ENCODE data around the gene TSPAN31.

The TSPAN31 gene

GRCh38 chr12:57722716-57723629 lies 21.9 kb upstream of the TSPAN31 start:
- Histone ChIP-seq H3K27me3 (replicated peaks; ENCODE audit: control insufficient read depth, insufficient read depth, low read length, poor library complexity, severe bottlenecking) (no peaks in the 10 kb centered on the region), H3K4me1 (ENCODE audit: control insufficient read depth, insufficient read depth, low read length, poor library complexity, severe bottlenecking) (no peaks in the 10 kb centered on the region), H3K27ac (ENCODE audit: insufficient read depth, low read length, poor library complexity, severe bottlenecking) (no peak overlapping the region), H3K36me3 (ENCODE audit: control insufficient read depth, insufficient read depth, low read length) (peaks cover 61% of the 10 kb centered on the region), H3K4me3 (ENCODE audit: insufficient read depth, low read depth, low read length, poor library complexity, severe bottlenecking) (no peak overlapping the region), H3K9me3 (ENCODE audit: control insufficient read depth, low read length) (no peaks in the 10 kb centered on the region)
- no peak for DNase-seq

- DNase-seq: no peak
- Histone ChIP-seq H3K27me3 (replicated peaks; ENCODE audit: control insufficient read depth, insufficient read depth, low read length, poor library complexity, severe bottlenecking) (no peaks in the 10 kb centered on the region), H3K27ac (ENCODE audit: insufficient read depth, low read length, poor library complexity, severe bottlenecking) (no peak overlapping the region), H3K4me1 (ENCODE audit: control insufficient read depth, insufficient read depth, low read length, poor library complexity, severe bottlenecking) (no peaks in the 10 kb centered on the region), H3K4me3 (ENCODE audit: insufficient read depth, low read depth, low read length, poor library complexity, severe bottlenecking) (no peak overlapping the region), H3K9me3 (ENCODE audit: control insufficient read depth, low read length) (no peaks in the 10 kb centered on the region), H3K36me3 (ENCODE audit: control insufficient read depth, insufficient read depth, low read length) (peaks cover 61% of the 10 kb centered on the region)
These were observed 21.2 kb upstream of the TSPAN31 start for GRCh38 chr12:57723630-57723962.

- no peak overlapping the region for H3K27ac ChIP-seq (ENCODE audit: insufficient read depth, low read length, poor library complexity, severe bottlenecking)
- no peak overlapping the region for H3K4me3 ChIP-seq (ENCODE audit: insufficient read depth, low read depth, low read length, poor library complexity, severe bottlenecking)
- H3K9me3 ChIP-seq (ENCODE audit: control insufficient read depth, low read length): no peaks in the 10 kb centered on the region
- no peaks in the 10 kb centered on the region for H3K4me1 ChIP-seq (ENCODE audit: control insufficient read depth, insufficient read depth, low read length, poor library complexity, severe bottlenecking)
- DNase-seq: no peak
- H3K27me3 ChIP-seq (replicated peaks; ENCODE audit: control insufficient read depth, insufficient read depth, low read length, poor library complexity, severe bottlenecking): no peaks in the 10 kb centered on the region
- peaks cover 59% of the 10 kb centered on the region for H3K36me3 ChIP-seq (ENCODE audit: control insufficient read depth, insufficient read depth, low read length)
These were observed 20.6 kb upstream of the TSPAN31 start for GRCh38 chr12:57724003-57724935.

- no peak for DNase-seq
- Histone ChIP-seq H3K27ac (ENCODE audit: insufficient read depth, low read length, poor library complexity, severe bottlenecking) (no peak overlapping the region), H3K4me3 (ENCODE audit: insufficient read depth, low read depth, low read length, poor library complexity, severe bottlenecking) (no peak overlapping the region), H3K4me1 (ENCODE audit: control insufficient read depth, insufficient read depth, low read length, poor library complexity, severe bottlenecking) (no peaks in the 10 kb centered on the region), H3K36me3 (ENCODE audit: control insufficient read depth, insufficient read depth, low read length) (peaks cover 59% of the 10 kb centered on the region), H3K27me3 (replicated peaks; ENCODE audit: control insufficient read depth, insufficient read depth, low read length, poor library complexity, severe bottlenecking) (no peaks in the 10 kb centered on the region), H3K9me3 (ENCODE audit: control insufficient read depth, low read length) (no peaks in the 10 kb centered on the region)
These were observed 19.7 kb upstream of the TSPAN31 start for GRCh38 chr12:57724936-57725740.

GRCh38 chr12:57725851-57726150 lies 19.0 kb upstream of the TSPAN31 start:
- no peaks in the 10 kb centered on the region for H3K27me3 ChIP-seq (replicated peaks; ENCODE audit: control insufficient read depth, insufficient read depth, low read length, poor library complexity, severe bottlenecking)
- no peak overlapping the region for H3K27ac ChIP-seq (ENCODE audit: insufficient read depth, low read length, poor library complexity, severe bottlenecking)
- H3K4me3 ChIP-seq (ENCODE audit: insufficient read depth, low read depth, low read length, poor library complexity, severe bottlenecking): no peak overlapping the region
- H3K9me3 ChIP-seq (ENCODE audit: control insufficient read depth, low read length): no peaks in the 10 kb centered on the region
- DNase-seq: no peak
- H3K36me3 ChIP-seq (ENCODE audit: control insufficient read depth, insufficient read depth, low read length): peaks cover 59% of the 10 kb centered on the region
- no peaks in the 10 kb centered on the region for H3K4me1 ChIP-seq (ENCODE audit: control insufficient read depth, insufficient read depth, low read length, poor library complexity, severe bottlenecking)

- H3K27ac ChIP-seq (ENCODE audit: insufficient read depth, low read length, poor library complexity, severe bottlenecking): no peak overlapping the region
- H3K4me3 ChIP-seq (ENCODE audit: insufficient read depth, low read depth, low read length, poor library complexity, severe bottlenecking): no peak overlapping the region
- no peaks in the 10 kb centered on the region for H3K27me3 ChIP-seq (replicated peaks; ENCODE audit: control insufficient read depth, insufficient read depth, low read length, poor library complexity, severe bottlenecking)
- H3K36me3 ChIP-seq (ENCODE audit: control insufficient read depth, insufficient read depth, low read length): peaks cover 59% of the 10 kb centered on the region
- H3K9me3 ChIP-seq (ENCODE audit: control insufficient read depth, low read length): no peaks in the 10 kb centered on the region
- DNase-seq: peak in 1 of 3 donors; percentile 26
- H3K4me1 ChIP-seq (ENCODE audit: control insufficient read depth, insufficient read depth, low read length, poor library complexity, severe bottlenecking): no peaks in the 10 kb centered on the region
These were observed 18.5 kb upstream of the TSPAN31 start for GRCh38 chr12:57726151-57726883.

- Histone ChIP-seq H3K27me3 (replicated peaks; ENCODE audit: control insufficient read depth, insufficient read depth, low read length, poor library complexity, severe bottlenecking) (no peaks in the 10 kb centered on the region), H3K9me3 (ENCODE audit: control insufficient read depth, low read length) (no peaks in the 10 kb centered on the region), H3K4me3 (ENCODE audit: insufficient read depth, low read depth, low read length, poor library complexity, severe bottlenecking) (no peak overlapping the region), H3K36me3 (ENCODE audit: control insufficient read depth, insufficient read depth, low read length) (peaks cover 60% of the 10 kb centered on the region), H3K4me1 (ENCODE audit: control insufficient read depth, insufficient read depth, low read length, poor library complexity, severe bottlenecking) (no peaks in the 10 kb centered on the region), H3K27ac (ENCODE audit: insufficient read depth, low read length, poor library complexity, severe bottlenecking) (no peak overlapping the region)
- no peak for DNase-seq
These were observed 17.7 kb upstream of the TSPAN31 start for GRCh38 chr12:57726884-57727757.

- Histone ChIP-seq H3K9me3 (ENCODE audit: control insufficient read depth, low read length) (no peaks in the 10 kb centered on the region), H3K27ac (ENCODE audit: insufficient read depth, low read length, poor library complexity, severe bottlenecking) (no peak overlapping the region), H3K27me3 (replicated peaks; ENCODE audit: control insufficient read depth, insufficient read depth, low read length, poor library complexity, severe bottlenecking) (no peaks in the 10 kb centered on the region), H3K4me3 (ENCODE audit: insufficient read depth, low read depth, low read length, poor library complexity, severe bottlenecking) (no peak overlapping the region), H3K36me3 (ENCODE audit: control insufficient read depth, insufficient read depth, low read length) (peaks cover 68% of the 10 kb centered on the region), H3K4me1 (ENCODE audit: control insufficient read depth, insufficient read depth, low read length, poor library complexity, severe bottlenecking) (no peaks in the 10 kb centered on the region)
- DNase-seq: no peak
These were observed 17.0 kb upstream of the TSPAN31 start for GRCh38 chr12:57727758-57728395.
